ENCODE measurements around the gene ZNF22.
"Not testable (repeated sequence)": the region's sequence is repeated elsewhere in the genome, so short reads cannot be mapped to it uniquely, and the experiment has no call there.

Gene ZNF22

GRCh38 chr10:44991571-44991970 lies 9.2 kb upstream of the ZNF22 start:
- DNase-seq (ENCODE audit: low read depth in 2 of 2) = no peak

GRCh38 chr10:44992070-44992731 lies 8.5 kb upstream of the ZNF22 start:
- no peak for DNase-seq (ENCODE audit: low read depth in 2 of 2)

GRCh38 chr10:44992732-44993225 lies 7.9 kb upstream of the ZNF22 start:
- DNase-seq (ENCODE audit: low read depth in 2 of 2) = no peak

- no peak for DNase-seq (ENCODE audit: low read depth in 2 of 2)
Measured at GRCh38 chr10:44993226-44993921, 7.3 kb upstream of the ZNF22 start.

GRCh38 chr10:44993922-44994751 lies 6.6 kb upstream of the ZNF22 start:
- no peak for DNase-seq (ENCODE audit: low read depth in 2 of 2)

- no peak for DNase-seq (ENCODE audit: low read depth in 2 of 2)
Measured at GRCh38 chr10:44994752-44995530, 5.8 kb upstream of the ZNF22 start.

- no peak for DNase-seq (ENCODE audit: low read depth in 2 of 2)
Measured at GRCh38 chr10:44995581-44995913, 5.2 kb upstream of the ZNF22 start.

- no peak for DNase-seq (ENCODE audit: low read depth in 2 of 2)
Measured at GRCh38 chr10:44995914-44996669, 4.6 kb upstream of the ZNF22 start.

GRCh38 chr10:44997105-44997748 lies 3.5 kb upstream of the ZNF22 start:
- no peak for DNase-seq (ENCODE audit: low read depth in 2 of 2)

GRCh38 chr10:44998146-44998631 lies 2.5 kb upstream of the ZNF22 start:
- no peak for DNase-seq (ENCODE audit: low read depth in 2 of 2)

- DNase-seq (ENCODE audit: low read depth in 2 of 2) = no peak
Measured at GRCh38 chr10:45000138-45000751, 478 bp upstream of the ZNF22 start.

GRCh38 chr10:45001381-45002148 lies 842 bp downstream of the ZNF22 start:
- peak; percentile 29 to 30 for DNase-seq (ENCODE audit: low read depth in 2 of 2)

GRCh38 chr10:45003432-45004000 lies 2.8 kb downstream of the ZNF22 start:
- DNase-seq (ENCODE audit: low read depth in 2 of 2) = no peak

GRCh38 chr10:45004661-45005060 lies 3.9 kb downstream of the ZNF22 start:
- DNase-seq (ENCODE audit: low read depth in 2 of 2) = no peak

GRCh38 chr10:45005284-45005683 lies 4.6 kb downstream of the ZNF22 start:
- no peak for DNase-seq (ENCODE audit: low read depth in 2 of 2)

GRCh38 chr10:45006276-45007030 lies 5.7 kb downstream of the ZNF22 start:
- DNase-seq (ENCODE audit: low read depth in 2 of 2) = no peak

GRCh38 chr10:45008524-45009161 lies 7.9 kb downstream of the ZNF22 start:
- no peak for DNase-seq (ENCODE audit: low read depth in 2 of 2)

- not testable (repeated sequence) for DNase-seq (ENCODE audit: low read depth in 2 of 2)
Measured at GRCh38 chr10:45014557-45014956, 13.8 kb downstream of the ZNF22 start.

Data from stimulated activated CD4-positive, alpha-beta T cell treated with anti-CD3 and anti-CD28 coated beads, Interleukin-15, amount 100 ng/mL, for 48 hours (primary cell).